ENCODE data around the gene EBLN1. TPM values are rescaled to one million over a fixed set of nuclear protein-coding genes. Genes with fewer than 3 reads are reported as not detected.

Gene EBLN1
- total RNA-seq, 1 donor = not detected

DNA sequence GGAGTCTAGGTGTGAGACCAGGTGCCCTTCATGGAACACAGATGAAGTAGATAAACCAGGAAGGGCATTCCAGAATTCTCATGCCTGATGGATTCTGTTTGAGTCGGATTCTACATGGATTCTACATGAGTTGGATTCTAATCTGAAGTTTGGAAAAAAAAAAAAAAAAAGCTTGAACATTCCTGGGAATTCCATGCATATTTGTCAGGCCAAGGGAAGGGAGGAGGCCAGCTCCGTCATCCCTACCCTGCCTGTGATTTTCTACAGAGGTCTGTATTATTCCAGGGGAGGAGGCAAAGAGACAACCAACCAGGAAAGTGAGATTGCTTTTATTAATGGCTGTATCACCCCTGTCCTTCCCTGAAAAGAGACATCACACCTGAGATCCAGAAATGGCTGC, 27.8 kb upstream of the EBLN1 start:
- H3K4me3 ChIP-seq (ENCODE audit: low read depth, low read length) = no peak overlapping the region
- peak; percentile 84 for DNase-seq (ENCODE audit: low read depth)
- TF ChIP-seq, protein P1, sequence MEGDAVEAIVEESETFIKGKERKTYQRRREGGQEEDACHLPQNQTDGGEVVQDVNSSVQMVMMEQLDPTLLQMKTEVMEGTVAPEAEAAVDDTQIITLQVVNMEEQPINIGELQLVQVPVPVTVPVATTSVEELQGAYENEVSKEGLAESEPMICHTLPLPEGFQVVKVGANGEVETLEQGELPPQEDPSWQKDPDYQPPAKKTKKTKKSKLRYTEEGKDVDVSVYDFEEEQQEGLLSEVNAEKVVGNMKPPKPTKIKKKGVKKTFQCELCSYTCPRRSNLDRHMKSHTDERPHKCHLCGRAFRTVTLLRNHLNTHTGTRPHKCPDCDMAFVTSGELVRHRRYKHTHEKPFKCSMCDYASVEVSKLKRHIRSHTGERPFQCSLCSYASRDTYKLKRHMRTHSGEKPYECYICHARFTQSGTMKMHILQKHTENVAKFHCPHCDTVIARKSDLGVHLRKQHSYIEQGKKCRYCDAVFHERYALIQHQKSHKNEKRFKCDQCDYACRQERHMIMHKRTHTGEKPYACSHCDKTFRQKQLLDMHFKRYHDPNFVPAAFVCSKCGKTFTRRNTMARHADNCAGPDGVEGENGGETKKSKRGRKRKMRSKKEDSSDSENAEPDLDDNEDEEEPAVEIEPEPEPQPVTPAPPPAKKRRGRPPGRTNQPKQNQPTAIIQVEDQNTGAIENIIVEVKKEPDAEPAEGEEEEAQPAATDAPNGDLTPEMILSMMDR (IDR thresholded peaks at IDR 0.05; ENCODE audit: insufficient read depth, low read length) = no peak

- no peak overlapping the region for H3K4me3 ChIP-seq (ENCODE audit: low read depth, low read length)
- no peak for DNase-seq (ENCODE audit: low read depth)
- TF ChIP-seq, protein P1 (IDR thresholded peaks at IDR 0.05; ENCODE audit: insufficient read depth, low read length) = no peak
Observed at GRCh38 chr10:22244855-22245254, 27.0 kb upstream of the EBLN1 start.

GRCh38 chr10:22244001-22244400, 26.2 kb upstream of the EBLN1 start:
- TF ChIP-seq, protein P1 (IDR thresholded peaks at IDR 0.05; ENCODE audit: insufficient read depth, low read length) = peak; percentile 10
- no peak for DNase-seq (ENCODE audit: low read depth)
- H3K4me3 ChIP-seq (ENCODE audit: low read depth, low read length) = no peak overlapping the region

GRCh38 chr10:22243321-22243720, 25.5 kb upstream of the EBLN1 start:
- no peak overlapping the region for H3K4me3 ChIP-seq (ENCODE audit: low read depth, low read length)
- TF ChIP-seq, protein P1 (IDR thresholded peaks at IDR 0.05; ENCODE audit: insufficient read depth, low read length) = no peak
- DNase-seq (ENCODE audit: low read depth) = no peak

DNA sequence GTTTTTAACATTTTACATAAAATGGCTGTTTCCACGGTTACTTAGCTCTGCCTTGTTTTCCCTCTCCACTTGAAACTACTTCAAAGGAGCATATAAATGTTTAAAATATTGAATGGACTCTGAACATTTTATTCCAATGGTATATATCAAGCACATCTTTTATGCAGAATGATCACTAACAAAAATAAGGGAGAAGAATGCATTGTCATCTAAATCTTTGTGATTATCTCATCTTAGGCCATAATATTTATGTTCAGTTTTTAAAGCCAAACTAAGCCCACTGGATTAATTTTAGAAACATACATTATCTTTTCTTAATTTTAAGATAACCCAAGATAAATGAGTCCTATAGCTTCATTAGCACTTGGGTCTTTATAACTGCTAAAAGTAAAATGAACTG, 13.4 kb upstream of the EBLN1 start:
- no peak overlapping the region for H3K4me3 ChIP-seq (ENCODE audit: low read depth, low read length)
- TF ChIP-seq, protein P1 (IDR thresholded peaks at IDR 0.05; ENCODE audit: insufficient read depth, low read length) = no peak
- DNase-seq (ENCODE audit: low read depth) = no peak

DNA sequence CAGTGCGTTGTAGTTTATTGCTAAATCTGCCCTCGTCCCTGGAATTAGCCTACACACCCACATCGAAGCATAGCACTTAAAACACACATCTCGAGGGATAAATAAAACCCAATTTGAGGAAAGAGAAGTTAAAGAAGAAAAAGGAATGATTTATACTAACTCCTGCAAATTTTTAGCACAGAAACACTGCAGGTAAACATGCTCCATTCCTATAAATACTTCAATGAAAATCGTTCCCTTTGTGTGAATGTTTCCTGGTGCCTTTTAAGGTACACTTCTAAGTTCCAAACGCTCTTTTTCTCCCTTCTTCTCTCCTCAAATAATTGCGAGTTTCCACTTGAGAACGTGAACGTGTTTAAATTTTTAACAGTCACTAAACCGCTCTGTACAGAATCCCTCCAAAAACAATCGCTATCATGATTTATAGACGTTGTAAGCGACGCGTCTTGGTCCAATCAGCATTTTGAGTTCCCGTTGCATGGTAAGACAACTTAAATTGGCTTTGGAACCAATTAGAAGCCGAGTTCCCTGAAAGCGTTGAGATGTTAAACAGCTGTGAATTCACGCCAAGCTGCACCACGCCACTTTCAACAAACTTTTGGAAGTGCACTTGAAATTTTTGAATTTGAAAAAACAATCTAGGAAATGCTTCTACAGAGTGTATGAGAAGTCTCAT, 12.5 kb upstream of the EBLN1 start:
- peak; percentile 71 for DNase-seq (ENCODE audit: low read depth)
- H3K4me3 ChIP-seq (ENCODE audit: low read depth, low read length) = peak overlapping the region; percentile 73
- TF ChIP-seq, protein P1 (IDR thresholded peaks at IDR 0.05; ENCODE audit: insufficient read depth, low read length) = no peak

- TF ChIP-seq, protein P1 (IDR thresholded peaks at IDR 0.05; ENCODE audit: insufficient read depth, low read length) = no peak
- DNase-seq (ENCODE audit: low read depth) = peak; percentile 44
- peak overlapping the region; percentile 73 for H3K4me3 ChIP-seq (ENCODE audit: low read depth, low read length)
Observed at GRCh38 chr10:22229802-22230157, 12.0 kb upstream of the EBLN1 start.

Measured in fibroblast of the aortic adventitia (primary cell).